Activated T-helper 1 cell treated with anti-CD3 and anti-CD28 coated beads, Interleukin-12 subunit alpha, Interleukin-12 subunit beta, Interleukin-2, Interleukin-4 antibody, amounts not matched to agents 30 ng/mL and 10 ng/mL and 1 ng/mL, durations not matched to agents 14 hours and 24 hours and 36 hours (primary cell): ENCODE data around the gene SEZ6L2. TPM values are rescaled to one million over a fixed set of nuclear protein-coding genes. Genes with fewer than 3 reads are reported as not detected.
A peak's percentile ranks its signal among the peaks of the same experiment; 100 is the strongest.
"Not testable (repeated sequence)": the region's sequence is repeated elsewhere in the genome, so short reads cannot be mapped to it uniquely, and the experiment has no call there.

Source experiments
- DNase-seq: peaks from one replicate; pipeline ENCODE4 v3.0.0; 2021; ENCODE audit warnings: low spot score
- H3K27ac Mint-ChIP-seq: one replicate; pipeline ENCODE4 v1.8.0; 2021; ENCODE audit warnings: mild to moderate bottlenecking, mixed read lengths
- H3K27me3 Mint-ChIP-seq: one replicate; pipeline ENCODE4 v1.8.0; 2022; ENCODE audit warnings: mild to moderate bottlenecking, moderate library complexity, mixed read lengths; ENCODE audit not compliant: insufficient read depth
- H3K36me3 Mint-ChIP-seq: one replicate; pipeline ENCODE4 v1.8.0; 2021; ENCODE audit warnings: low read depth, mixed read lengths
- H3K4me1 Mint-ChIP-seq: one replicate; pipeline ENCODE4 v1.8.0; 2021; ENCODE audit warnings: low read depth, mixed read lengths
- H3K4me3 Mint-ChIP-seq: one replicate; pipeline ENCODE4 v1.8.0; 2021; ENCODE audit warnings: mild to moderate bottlenecking, moderate library complexity, mixed read lengths
- H3K9me3 Mint-ChIP-seq: one replicate; pipeline ENCODE4 v1.8.0; 2021; ENCODE audit warnings: mixed read lengths
- intact Hi-C: fragments of 100-400 bp; cut with micrococcal nuclease; formaldehyde crosslinking; loops from one replicate; pipeline ENCODE4 v1.15.1; 2024
- total RNA-seq: library from RNA; stranded (reverse); gene quantifications from 2 replicates; pipeline ENCODE4 v1.2.3, GENCODE V29; 2022

Gene SEZ6L2
- total RNA-seq, 1 donor from 2014 or later, result 0.16 TPM

DNA sequence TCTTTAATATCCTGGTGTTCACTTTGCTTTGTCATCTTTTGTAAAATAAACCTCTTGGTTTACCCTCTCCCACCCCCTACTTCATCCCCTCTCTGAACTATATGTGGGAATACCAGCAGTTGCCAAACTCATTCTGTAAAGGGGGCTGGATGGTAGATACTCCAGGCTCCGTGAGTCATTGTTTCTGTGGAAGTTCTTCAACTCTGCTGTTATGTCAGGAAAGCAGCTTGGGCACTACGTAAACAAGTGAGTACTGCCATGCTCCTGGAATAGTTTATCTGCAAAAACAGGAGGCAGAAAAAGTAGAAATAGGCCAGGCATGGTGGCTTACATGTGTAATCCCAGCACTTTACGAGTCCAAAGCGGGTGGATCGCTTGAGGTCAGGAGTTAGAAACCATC lies 61.5 kb downstream of the SEZ6L2 start:
- H3K27me3 Mint-ChIP-seq, result no peaks in the 10 kb centered on the region
- no peaks in the 10 kb centered on the region for H3K9me3 Mint-ChIP-seq
- no peak for DNase-seq
- peaks cover 37% of the 10 kb centered on the region for H3K36me3 Mint-ChIP-seq
- intact Hi-C loops, result no loop called here
- no peak overlapping the region for H3K4me3 Mint-ChIP-seq
- peaks cover 8% of the 10 kb centered on the region for H3K4me1 Mint-ChIP-seq
- no peak overlapping the region for H3K27ac Mint-ChIP-seq

DNA sequence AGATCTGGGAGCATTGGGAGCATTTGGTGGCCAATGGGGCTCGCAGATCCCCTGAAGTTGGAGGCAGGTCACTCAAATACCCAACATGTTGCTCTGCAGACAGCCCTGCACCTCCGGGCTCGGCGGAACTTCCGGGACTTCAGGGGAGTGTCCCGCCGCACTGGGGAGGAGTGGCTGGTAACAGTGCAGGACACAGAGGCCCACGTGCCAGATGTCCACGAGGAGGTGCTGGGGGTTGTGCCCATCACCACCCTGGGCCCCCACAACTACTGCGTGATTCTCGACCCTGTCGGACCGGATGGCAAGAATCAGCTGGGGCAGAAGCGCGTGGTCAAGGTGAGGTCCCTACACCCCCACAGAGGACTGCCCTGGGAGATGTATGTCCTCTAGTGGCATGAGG lies 62.7 kb downstream of the SEZ6L2 start:
- Mint-ChIP-seq H3K9me3 (no peaks in the 10 kb centered on the region), H3K4me1 (peaks cover 8% of the 10 kb centered on the region), H3K36me3 (peaks cover 43% of the 10 kb centered on the region), H3K27me3 (no peaks in the 10 kb centered on the region), H3K4me3 (no peak overlapping the region), H3K27ac (no peak overlapping the region)
- intact Hi-C loops, result no loop called here
- no peak for DNase-seq

DNA sequence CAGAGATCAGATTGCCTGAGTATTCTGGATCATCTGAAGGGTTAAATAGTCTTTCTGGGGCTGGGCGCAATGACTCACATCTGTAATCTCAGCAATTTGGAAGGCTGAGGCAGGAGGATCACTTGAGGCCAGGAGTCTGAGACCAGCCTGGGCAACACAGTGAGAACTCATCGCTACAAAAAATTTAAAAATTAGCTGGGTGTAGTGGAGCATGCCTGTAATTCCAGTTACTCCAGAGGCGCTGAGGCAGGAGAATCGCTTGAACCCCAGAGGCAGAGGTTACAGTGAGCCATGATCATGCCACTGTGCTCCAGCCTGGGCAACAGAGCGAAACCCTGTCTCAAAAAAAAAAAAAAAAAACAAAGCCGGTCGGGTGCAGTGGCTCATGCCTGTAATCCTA lies 63.4 kb downstream of the SEZ6L2 start:
- no peak overlapping the region for H3K4me3 Mint-ChIP-seq
- H3K27ac Mint-ChIP-seq, result no peak overlapping the region
- H3K27me3 Mint-ChIP-seq, result no peaks in the 10 kb centered on the region
- DNase-seq, result no peak
- H3K36me3 Mint-ChIP-seq, result peaks cover 47% of the 10 kb centered on the region
- H3K9me3 Mint-ChIP-seq, result no peaks in the 10 kb centered on the region
- H3K4me1 Mint-ChIP-seq, result peaks cover 8% of the 10 kb centered on the region
- intact Hi-C loops, result no loop called here

DNA sequence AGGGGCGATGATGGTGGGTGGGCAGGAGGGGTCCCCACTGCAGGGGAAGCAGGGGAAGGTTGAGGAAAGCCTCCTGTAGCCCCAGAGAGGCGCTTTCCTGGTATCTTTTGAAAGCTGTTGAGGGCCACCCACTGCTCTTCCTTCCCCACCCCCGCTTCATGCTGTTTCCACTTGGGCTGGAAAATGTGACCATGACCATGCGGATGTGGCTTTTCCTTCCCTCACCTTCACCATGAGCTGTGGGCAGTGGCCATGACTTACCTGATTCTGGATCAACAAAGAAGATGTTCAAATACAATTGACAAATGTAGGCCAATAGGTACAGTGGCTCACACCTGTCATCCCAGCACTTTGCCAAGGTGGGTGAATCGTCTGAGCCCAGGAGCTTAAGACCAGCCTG lies 65.3 kb downstream of the SEZ6L2 start:
- Mint-ChIP-seq H3K27ac (peak overlapping the region; percentile 83), H3K9me3 (no peaks in the 10 kb centered on the region), H3K36me3 (peaks cover 39% of the 10 kb centered on the region), H3K4me3 (no peak overlapping the region), H3K27me3 (no peaks in the 10 kb centered on the region), H3K4me1 (peaks cover 8% of the 10 kb centered on the region)
- intact Hi-C loops, result no loop called here
- DNase-seq, result no peak

DNA sequence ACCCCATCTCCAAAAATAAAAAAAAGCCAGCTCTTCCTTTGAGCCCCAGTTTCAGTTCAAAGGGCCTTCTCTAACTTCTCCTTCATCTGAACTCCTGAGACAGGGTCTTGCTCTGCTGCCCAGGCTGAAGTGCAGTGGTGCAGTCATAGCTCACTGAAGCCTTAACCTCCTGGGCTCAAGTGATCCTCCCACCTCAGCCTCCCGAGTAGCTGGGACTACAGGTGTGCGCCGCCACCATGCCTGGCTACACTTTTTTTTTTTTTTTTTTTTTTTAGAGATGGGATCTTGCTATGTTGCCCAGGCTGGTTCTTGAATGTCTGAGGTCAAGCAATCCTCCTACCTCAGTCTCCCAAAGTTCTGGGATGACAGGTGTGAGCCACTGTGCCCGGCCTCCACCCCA lies 66.1 kb downstream of the SEZ6L2 start:
- H3K27ac Mint-ChIP-seq, intact Hi-C loops, H3K4me3 Mint-ChIP-seq, DNase-seq, H3K4me1 Mint-ChIP-seq, H3K27me3 Mint-ChIP-seq, H3K9me3 Mint-ChIP-seq: not testable (repeated sequence)
- peaks cover 39% of the 10 kb centered on the region for H3K36me3 Mint-ChIP-seq

DNA sequence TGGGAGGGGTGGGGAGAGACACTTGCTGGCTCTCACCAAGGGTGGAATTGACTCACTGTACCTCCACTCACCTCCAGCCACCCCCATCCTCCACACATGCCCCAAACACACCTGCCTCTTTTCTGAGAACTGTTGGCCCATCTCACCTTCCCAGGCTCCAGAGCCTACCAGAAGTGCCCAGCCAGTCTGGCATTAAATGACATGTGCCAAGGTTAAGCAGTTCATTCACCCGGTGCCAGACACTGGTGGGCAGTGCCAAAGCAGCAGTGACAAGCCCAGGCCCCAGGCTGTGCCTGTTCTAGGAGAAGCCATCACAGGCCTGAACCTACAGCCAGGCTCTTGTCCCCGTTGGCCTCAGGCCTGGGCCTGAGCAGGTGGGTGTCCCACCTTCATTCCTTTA lies 67.9 kb downstream of the SEZ6L2 start:
- Mint-ChIP-seq H3K4me1 (peaks cover 20% of the 10 kb centered on the region), H3K27ac (no peak overlapping the region), H3K36me3 (peaks cover 37% of the 10 kb centered on the region), H3K27me3 (no peaks in the 10 kb centered on the region), H3K4me3 (no peak overlapping the region), H3K9me3 (no peaks in the 10 kb centered on the region)
- DNase-seq, result no peak
- intact Hi-C loops, result no loop called here

DNA sequence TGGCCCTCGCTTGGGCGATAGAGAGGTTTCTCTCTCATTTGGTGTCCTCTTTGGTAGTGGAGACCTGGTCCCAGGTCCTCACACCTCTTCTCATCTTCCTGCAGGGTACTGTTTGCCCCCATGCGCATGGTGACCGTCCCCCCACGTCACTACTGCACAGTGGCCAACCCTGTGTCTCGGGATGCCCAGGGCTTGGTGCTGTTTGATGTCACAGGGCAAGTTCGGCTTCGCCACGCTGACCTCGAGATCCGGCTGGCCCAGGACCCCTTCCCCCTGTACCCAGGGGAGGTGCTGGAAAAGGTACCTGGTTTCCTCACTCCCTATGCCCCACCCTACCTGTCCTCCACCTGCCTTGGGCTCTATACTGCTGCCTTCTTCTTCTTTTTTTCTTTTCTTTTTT lies 68.6 kb downstream of the SEZ6L2 start:
- no peaks in the 10 kb centered on the region for H3K9me3 Mint-ChIP-seq
- H3K4me1 Mint-ChIP-seq, result peaks cover 27% of the 10 kb centered on the region
- H3K27ac Mint-ChIP-seq, result no peak overlapping the region
- H3K27me3 Mint-ChIP-seq, result no peaks in the 10 kb centered on the region
- intact Hi-C loops, result no loop called here
- H3K36me3 Mint-ChIP-seq, result peaks cover 34% of the 10 kb centered on the region
- DNase-seq, result no peak
- no peak overlapping the region for H3K4me3 Mint-ChIP-seq

DNA sequence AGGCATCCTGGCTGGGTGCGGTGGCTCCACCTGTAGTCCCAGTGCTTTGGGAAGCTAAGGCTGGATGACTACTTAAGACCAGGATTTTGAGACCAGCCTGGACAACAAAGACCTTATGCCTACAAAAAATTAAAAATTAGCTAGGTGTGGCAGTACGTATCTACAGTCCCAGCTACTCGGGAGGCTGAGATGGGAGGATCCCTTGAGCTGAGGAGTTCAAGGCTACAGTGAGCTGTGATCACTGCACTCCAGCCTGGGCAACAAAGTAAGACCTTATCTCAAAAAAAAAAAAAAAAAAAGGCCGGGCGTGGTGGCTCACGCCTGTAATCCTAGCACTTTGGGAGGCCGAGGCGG lies 73.0 kb downstream of the SEZ6L2 start:
- Mint-ChIP-seq H3K9me3 (no peaks in the 10 kb centered on the region), H3K36me3 (peaks cover 17% of the 10 kb centered on the region), H3K4me3 (peak overlapping the region; percentile 77), H3K4me1 (peaks cover 42% of the 10 kb centered on the region), H3K27me3 (no peaks in the 10 kb centered on the region), H3K27ac (peak overlapping the region; percentile 89)
- intact Hi-C loops, result loop anchor here (5.0 to 10.0 kb wide), 3 partner anchors 79 to 826 kb away; partner anchors contain the start of genes C16orf54 and PRR14
- no peak for DNase-seq

DNA sequence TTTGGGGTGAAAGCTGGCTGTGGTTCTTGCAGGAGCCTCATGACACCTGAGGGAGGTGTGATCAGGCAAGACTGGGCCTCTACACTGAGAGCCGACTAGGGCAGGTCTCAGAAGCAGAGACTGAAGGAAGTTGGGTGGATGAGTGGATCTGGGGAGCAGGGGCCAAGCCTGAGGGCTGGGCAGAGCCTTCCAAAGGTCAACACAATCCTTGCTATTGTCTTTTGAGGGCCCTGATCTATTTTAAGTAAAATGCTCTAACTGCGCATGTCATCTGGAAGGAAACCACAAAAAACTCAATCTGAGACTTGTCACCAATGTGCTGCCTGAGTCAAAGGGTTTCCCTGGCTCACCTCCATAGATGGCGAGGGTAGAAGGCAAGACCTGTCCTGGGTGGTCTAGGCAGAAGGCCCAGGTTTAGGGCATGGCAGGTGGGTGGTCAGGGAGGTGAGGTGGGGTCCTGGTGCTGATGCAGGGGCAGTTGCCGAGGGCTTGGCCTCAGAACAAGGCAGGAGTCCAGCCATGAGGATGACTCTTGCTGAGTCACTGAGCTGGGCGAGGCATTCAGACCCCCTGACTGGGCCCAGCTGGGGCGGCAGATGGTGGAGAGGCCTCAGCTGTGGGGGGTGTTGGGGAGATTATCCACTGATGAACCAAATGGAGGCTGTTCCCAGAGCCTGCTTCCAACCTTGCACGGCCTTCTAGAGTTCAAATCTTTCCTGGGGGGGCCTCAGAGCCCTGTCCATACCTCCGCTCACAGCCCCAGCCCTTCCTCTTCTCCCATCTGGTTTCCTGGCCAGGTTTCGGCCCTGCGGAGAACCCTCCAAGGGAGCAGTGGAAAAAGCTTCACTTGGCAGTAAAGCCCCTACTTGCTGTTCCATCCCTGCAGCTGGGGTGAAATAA lies 74.0 kb downstream of the SEZ6L2 start:
- Mint-ChIP-seq H3K27ac (peak overlapping the region; percentile 85), H3K4me3 (peak overlapping the region; percentile 68), H3K27me3 (no peaks in the 10 kb centered on the region), H3K9me3 (no peaks in the 10 kb centered on the region), H3K4me1 (peaks cover 42% of the 10 kb centered on the region), H3K36me3 (peaks cover 14% of the 10 kb centered on the region)
- DNase-seq, result peak; percentile 50
- intact Hi-C loops, result loop anchor here (1.0 to 10.0 kb wide), 5 partner anchors 17 to 827 kb away; partner anchors contain the start of genes C16orf54, KCTD13 and PRR14

DNA sequence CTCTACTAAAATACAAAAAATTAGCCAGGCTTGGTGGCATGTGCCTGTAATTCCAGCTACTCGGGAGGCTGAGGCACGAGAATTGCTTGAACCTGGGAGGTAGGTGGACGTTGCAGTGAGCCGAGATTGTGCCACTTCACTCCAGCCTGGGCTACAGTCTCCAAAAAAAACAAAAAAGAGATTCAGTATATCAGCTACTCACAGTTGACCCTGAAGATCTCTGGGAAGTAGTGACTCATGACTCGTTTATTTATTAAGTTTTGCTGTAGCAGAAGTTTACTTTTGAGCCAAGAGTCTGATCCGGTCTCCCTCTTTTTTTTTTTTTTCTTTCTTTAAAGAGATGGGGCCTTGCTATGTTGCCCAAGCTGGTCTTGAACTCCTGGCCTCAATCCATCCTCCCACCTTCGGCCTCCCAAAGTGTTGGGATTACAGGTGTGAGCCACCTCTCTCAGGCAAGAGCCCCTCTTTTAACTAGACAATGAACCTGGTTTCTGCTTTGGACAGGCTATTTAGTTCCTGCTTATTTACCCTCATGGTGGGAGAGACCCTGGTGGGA lies 74.7 kb downstream of the SEZ6L2 start:
- Mint-ChIP-seq H3K27ac (peak overlapping the region; percentile 85), H3K27me3 (no peaks in the 10 kb centered on the region), H3K9me3 (no peaks in the 10 kb centered on the region), H3K4me1 (peaks cover 48% of the 10 kb centered on the region), H3K36me3 (peaks cover 17% of the 10 kb centered on the region), H3K4me3 (peak overlapping the region; percentile 68)
- no peak for DNase-seq
- intact Hi-C loops, result loop anchor here (1.0 to 10.0 kb wide), 6 partner anchors 16 to 828 kb away; partner anchors contain the start of genes C16orf54, C16orf92, KCTD13 and PRR14

DNA sequence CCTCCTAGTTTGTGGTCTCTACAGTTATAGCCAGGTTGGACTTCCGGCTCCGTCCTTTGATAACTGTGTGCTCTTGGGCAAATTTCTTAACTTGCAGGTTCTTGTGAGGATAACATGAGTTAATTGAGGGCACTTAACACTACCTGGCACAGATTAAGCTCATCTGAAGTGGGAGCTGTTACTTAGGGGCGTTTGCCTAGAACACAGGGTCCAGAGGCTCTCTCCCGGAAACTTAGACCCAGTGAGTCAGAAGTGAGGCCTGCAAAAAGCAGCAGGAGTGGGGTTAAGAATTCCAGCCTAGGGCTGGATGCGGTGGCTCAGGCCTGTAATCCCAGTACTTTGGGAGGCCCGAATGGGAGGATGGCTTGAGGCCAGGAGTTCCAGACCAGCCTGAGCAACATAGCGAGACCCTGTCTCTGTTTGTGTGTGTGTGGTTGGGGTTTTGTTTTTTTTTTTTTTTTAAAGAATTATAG lies 77.7 kb downstream of the SEZ6L2 start:
- H3K27me3 Mint-ChIP-seq, result no peaks in the 10 kb centered on the region
- no peaks in the 10 kb centered on the region for H3K9me3 Mint-ChIP-seq
- peaks cover 55% of the 10 kb centered on the region for H3K4me1 Mint-ChIP-seq
- H3K4me3 Mint-ChIP-seq, result peak overlapping the region; percentile 99
- H3K36me3 Mint-ChIP-seq, result peaks cover 28% of the 10 kb centered on the region
- no peak for DNase-seq
- intact Hi-C loops, result loop anchor here (2.0 to 10.0 kb wide), 4 partner anchors 17 to 797 kb away; partner anchors contain the start of genes ASPHD1 and C16orf92
- peak overlapping the region; percentile 88 for H3K27ac Mint-ChIP-seq
